Uterus (tissue), 2 donors: ENCODE measurements around the gene BCL2L14.

ENCODE experiments used
- POLR2A ChIP-seq, 2 donors: fragments of 450-650 bp; IDR thresholded peaks; one replicate each; pipeline ENCODE4 v1.6.1; 2016; ENCODE audit warnings: antibody characterized with exemption in 2 of 2, mild to moderate bottlenecking in 1 of 2, moderate library complexity in 1 of 2
- TF ChIP-seq, protein P1 (sequence below), 4 experiments: fragments of 200-600 bp in 2 of 4; fragments of 450-650 bp in 2 of 4; sonication (generic) in 2 of 4; IDR thresholded peaks; one replicate each; pipeline ENCODE4 v1.5.1; 2016 to 2019; ENCODE audit warnings: antibody characterized with exemption in 4 of 4, mild to moderate bottlenecking in 2 of 4, moderate library complexity in 1 of 4

DNA sequence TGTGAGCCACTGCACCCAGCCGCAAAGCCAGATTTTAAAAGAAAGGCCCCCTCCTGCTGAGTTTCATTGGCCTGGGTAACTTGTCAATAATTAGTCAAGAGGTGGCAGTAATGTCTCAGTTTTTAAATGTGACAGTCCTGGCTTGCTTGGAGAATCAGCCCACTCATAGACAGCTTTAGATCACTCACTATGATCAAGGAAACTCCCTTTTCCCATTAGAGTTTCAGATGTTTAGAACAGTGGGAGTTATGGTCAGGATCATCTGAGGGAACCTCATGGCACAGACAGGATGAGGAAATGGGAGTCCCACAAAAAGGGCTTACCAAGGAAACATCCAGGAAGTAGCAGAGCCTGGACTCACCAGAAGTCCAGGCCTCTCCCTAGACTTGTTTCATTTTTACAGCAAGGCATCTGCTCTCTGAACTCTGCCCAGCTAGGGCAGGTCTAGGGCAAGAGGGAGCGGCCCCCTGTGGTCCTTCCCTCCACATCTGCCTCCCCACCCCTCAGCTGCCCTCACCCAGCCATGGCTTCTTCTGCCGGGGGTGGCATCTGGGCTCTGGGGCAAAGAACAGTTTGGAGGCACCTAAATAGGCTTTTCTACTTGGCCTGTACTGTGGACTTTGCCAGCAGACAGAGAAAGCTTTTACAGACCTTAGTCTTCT lies 11.2 kb downstream of the BCL2L14 start:
- TF ChIP-seq, protein P1, sequence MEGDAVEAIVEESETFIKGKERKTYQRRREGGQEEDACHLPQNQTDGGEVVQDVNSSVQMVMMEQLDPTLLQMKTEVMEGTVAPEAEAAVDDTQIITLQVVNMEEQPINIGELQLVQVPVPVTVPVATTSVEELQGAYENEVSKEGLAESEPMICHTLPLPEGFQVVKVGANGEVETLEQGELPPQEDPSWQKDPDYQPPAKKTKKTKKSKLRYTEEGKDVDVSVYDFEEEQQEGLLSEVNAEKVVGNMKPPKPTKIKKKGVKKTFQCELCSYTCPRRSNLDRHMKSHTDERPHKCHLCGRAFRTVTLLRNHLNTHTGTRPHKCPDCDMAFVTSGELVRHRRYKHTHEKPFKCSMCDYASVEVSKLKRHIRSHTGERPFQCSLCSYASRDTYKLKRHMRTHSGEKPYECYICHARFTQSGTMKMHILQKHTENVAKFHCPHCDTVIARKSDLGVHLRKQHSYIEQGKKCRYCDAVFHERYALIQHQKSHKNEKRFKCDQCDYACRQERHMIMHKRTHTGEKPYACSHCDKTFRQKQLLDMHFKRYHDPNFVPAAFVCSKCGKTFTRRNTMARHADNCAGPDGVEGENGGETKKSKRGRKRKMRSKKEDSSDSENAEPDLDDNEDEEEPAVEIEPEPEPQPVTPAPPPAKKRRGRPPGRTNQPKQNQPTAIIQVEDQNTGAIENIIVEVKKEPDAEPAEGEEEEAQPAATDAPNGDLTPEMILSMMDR (IDR thresholded peaks at IDR 0.05) = peak in 3 of 4 experiments; percentile 22 to 52 (median 46)
- TF ChIP-seq POLR2A (IDR thresholded peaks at IDR 0.05) = no peak
